Embryonic facial prominence (tissue), 1 donor: ENCODE data around the gene MBP.

Experiments used
- DNase-seq: peaks from one replicate; pipeline ENCODE4 v3.0.0-alpha.2; 2016; ENCODE audit errors: extremely low spot score

Gene MBP

DNA sequence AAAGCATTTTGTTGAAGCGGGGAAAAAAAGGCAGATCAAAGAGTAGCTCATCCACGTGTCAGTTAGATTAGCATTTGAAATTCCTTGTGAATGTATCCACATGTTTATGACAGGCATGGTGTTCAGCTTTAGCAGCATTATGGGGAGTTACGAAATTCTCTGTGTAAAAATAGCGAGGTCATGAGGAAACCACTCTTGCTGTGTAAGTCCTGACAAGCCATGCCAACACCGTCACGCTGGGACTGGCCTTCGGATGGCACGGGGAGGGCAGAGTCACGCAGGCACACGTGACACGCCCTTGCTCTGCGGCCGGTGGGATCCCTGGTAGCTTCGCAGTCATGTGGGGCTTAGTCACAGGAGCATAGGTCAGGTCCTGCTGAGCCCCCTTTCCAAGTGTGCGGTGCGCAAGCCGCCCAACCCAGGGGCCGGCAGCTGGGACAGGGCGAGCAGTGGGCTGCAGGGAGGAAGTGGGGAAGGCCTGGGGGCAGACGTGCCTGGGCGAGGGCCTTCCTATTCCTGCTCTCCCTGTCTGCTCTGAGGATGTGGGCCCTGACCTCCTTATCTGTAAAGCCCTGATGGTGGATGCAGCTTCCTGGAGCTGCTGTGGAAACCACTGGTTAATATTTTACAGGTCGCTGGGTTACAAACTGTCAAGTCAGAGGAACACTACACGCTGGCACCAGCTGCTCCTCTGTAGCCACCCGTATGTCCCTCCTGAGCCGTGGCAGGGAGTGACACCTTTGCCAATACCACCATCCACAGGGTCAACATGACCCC is 18.0 kb downstream of the MBP start:
- DNase-seq, result no peak

DNA sequence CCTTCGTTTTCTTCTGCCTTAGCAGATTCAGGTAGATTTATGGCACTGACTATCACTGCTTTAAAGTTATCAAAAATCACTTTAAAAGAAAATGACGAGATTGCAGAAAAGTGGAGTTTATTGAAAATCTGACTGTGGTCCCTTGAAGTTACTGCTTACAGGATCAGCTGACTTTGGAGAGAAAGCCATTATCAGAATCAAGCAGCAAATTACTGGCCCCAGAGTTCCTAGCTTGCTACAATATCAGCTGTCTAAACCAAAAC is 18.5 kb downstream of the MBP start:
- DNase-seq, result no peak

DNA sequence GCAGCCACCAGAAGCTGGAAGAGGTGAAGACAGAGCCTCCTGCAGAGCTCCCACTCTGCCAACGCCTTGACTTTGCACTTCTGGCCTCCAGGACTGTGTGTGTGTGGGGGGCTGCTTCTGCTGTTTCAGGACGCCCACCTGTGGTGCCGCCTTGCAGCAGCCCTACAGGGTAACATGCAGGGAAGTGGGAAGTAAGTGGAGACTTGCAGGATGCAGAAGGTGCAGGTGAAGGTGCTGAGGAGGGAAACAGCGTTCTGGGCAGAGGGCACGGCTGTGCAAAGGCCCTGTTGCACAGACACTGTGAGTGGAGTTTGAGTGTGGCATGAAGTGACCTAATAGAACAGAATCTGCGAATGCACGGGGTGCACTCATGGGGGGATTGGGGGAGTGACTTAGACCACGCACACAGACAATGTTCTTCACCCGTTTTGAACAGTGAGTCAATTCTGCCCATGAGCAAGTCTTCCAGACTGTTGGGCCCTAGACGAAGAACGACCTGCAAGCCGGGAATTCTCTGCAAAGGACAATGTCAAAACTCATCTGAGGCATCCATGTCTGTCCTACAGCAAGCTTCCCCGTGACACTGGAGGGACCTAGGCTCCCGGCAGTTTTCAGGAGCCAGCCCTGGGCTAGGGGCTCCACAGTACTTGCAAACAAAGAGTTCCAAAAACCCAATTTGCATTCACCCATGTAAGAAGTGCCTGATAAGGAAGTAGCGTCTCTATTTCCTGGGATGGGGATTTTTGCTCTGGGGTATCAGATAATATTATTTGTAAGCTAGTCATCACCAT is 19.0 kb downstream of the MBP start:
- DNase-seq, result no peak

DNA sequence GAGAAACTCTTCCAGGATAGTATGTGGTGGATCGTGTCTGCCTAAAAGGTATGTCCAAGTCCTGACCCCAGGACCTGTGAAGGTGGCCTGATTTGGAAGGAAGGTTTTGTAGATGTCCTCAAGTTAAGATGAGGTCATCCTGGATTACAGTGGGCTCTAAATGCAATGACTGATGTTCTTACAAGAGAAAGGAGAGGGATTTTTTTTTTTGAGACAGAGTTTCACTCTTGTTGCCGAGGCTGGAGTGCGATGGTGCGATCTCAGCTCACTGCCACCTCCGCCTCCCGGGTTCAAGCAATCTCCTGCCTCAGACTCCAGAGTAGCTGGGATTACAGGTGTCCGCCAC is 19.9 kb downstream of the MBP start:
- no peak for DNase-seq

DNA sequence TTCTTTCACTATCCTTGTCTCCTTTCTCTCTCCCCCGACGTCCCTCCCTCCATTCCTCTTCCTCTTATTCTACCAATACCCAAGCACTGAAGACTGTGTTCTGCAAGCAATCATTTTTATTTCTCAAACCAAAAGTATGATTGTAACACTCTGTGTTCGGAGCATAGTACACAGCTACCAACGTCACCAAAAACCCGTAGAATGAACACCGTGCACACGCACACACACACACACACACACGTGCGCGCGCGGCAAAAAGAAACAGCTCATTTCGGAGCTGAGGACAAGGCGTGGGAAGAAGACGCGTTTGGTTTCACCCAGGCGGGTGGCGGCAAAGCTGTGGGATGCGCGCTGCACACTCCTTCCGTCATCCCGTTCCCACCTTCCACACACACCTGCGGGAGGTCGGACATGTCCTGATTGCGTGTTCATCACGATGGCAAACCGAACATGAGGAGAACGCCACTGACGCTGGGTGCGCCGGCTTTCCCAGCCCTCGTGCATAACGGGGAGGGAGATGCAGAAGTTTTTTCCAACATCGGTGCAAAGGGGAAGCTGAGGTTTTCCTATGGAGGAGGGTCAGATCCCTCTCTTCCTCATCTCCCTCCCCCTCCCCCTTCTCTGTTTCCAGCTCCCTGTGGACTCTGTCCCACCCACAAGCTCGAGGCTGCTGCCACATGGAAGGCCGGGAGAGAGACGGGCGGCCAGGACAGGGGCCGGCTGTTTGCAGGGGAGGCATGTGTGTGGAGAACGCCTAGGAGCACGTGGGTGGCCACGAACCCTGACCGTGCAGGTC is 20.4 kb downstream of the MBP start:
- DNase-seq, result no peak

DNA sequence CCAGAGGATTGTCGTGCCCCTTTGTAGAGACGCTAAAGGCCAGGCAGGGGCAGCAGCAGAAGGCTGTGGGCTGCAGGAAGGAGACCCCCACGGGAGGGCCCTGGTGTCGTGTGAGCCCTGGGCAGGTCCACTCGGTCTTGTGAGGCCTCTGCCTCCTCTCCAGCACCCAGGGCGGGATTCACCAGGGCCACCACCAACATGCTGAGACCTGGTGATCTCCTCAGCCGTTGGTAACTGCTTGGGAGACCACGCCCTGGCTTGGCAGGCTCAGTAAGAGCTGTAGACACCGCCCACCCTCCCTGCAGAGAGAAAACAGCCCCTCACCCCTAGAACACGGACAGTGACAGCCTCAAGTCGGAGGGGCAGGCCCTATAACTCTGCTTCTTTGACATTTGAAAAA is 21.1 kb downstream of the MBP start:
- DNase-seq, result no peak

DNA sequence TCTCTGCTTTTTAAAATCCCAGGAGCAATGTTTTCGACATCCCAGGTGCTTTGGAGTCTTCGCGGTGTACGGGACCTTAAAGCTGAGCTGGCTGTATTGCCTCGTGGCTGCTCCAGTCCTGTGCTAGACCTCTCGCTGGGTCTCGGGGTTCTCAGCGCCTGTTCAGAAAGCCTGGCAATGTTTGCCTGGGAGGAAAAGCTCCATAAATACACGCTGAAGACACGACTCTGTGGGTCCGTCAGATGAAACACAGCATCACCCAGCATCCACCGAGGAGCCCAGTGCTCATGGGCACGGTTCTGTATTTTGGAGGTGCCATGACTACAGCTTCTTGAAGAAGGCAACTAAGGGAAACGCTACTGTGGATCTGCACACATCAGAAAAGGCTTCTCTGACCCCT is 21.6 kb downstream of the MBP start:
- no peak for DNase-seq

DNA sequence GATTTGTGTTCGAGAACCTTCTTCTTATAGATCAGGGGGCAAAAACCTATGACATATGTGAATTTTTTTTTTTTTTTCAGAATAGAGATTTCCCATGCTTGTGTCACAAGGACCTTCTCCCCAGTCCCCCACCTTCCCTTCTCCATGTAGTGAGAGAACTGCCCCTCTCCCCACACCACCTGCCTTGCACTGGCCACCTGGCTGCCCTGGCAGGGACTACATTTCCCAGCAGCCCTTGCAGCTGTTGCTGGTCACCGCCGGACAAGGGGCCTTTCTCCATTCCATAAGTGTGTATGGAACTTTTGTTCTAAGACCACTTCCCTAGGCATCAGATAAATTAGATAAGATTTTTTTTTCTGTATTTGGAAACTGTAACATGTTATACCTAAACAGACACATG is 22.2 kb downstream of the MBP start:
- no peak for DNase-seq

DNA sequence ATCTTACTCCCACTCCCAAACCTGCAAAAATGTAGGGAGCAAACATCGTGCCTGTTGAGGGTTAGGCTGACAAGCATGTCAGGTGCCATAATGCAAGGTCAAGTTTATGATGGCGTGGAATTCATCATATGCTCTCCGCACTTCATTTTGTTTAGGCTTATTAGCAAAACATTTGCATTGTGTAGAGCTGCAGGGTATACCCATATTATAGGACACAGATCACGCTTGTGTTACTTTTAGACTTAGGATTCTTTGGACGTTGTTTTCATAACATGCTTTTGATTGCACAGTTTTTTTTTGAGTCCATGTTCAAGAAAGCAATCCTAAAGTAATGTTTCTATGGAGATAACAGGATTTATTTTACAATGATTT is 22.9 kb downstream of the MBP start:
- no peak for DNase-seq

DNA sequence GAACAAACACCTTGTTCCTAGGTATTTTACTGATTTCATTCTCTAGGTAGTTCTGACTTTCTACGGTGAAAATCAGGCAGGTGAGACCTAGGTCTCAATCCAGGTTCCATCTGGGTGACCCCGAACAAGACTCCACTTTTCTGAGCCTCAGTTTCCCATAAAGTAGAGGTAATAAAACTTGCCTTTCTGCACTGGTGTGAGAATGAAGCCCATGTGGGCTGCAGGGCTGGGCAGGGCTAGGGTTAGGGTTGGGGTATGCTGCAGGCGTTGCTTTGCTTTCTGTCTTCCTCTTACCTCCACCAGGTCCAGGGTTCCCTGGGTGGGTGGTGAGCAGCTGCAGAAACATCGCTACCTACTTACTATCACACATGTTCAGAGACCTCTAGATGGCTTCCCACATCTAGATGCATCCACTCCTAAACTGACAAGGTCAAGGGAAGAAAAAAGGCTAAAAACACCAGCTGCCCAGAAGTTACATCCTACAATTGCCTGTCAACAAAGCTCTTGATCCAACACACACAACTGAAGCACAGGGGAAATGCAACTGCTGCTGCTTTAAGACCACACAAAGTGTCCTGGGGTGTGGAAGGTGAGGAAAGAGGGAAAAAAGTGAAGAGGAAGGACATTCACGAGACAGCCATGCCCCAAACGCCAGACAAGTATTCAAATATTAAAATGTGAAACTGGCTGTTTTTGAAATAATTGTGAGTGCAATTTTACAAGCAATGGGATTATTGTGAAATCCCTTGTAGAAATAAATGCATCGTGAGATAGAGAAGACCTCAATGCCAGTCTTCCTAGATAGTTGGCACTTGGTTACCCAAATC is 23.5 kb downstream of the MBP start:
- DNase-seq, result no peak

DNA sequence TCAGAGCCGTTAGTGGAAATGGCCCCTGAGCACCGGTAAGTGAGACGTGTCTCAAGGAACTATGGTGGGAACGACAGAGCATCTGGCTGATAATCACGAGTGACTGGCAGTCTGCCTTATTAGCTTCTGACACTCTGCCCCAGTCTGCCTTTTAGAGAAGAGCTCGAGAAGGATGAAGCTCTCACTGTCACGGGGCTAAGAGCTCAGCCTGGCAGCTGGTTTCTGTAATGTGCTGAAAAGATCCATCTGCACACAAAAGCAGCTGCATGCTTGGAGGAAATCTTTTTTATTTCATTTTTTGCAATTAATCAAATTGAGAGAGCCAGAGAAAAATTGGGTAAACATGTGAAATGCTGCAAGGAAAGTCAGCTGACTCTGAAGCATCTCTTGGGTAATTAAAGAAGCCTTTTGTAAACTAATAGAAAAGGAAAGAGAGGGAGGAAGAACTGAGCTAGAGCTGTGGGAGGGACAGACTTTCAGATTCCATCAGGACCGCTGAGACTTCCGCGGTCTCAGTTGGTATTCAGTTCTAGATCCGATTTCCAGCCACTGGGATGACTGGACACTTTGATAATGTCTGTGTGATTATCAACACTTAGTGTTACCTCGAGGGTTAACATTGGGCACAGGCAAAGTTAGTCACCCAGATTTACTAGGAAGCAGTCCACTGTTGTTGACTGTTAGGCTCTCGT is 24.4 kb downstream of the MBP start:
- DNase-seq, result peak; percentile 27

DNA sequence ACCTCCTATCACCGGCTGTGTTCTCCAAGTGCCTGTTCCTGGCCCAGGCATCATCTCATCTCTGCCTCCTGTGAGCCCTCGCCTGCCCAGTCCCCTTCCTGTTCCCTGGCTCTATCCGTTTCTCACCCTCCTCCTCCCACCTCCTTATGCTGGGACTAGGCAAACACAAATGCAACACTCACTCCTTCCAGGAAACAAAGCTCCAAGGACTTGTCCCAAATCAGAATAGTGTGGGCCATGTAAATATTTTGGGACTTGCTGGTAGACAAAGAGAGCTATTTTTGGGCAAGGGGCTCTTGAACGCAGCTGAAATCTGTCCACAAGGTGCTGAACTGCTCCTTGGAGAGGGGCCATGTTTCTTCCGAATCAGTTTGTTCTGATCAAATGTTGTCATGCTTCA is 25.3 kb downstream of the MBP start:
- DNase-seq, result no peak

DNA sequence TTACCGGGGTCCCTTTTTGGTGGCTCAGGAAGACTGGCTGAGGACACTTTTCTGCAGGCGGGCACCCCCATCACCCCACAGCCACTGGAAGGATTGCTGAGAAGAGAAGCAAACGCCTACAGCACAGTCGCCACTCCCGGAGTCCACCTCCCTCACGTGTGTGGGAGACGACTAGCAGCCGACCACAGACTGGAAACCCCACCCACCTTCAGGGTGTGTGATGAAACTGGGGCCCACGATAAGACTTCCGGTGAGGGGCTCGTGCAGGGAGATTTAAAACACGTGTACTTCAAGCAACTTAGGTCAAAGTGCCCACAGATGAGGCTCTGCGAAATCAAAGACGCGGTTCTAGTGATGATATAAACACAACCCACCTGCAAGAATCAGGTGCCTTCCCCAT is 26.3 kb downstream of the MBP start:
- no peak for DNase-seq

DNA sequence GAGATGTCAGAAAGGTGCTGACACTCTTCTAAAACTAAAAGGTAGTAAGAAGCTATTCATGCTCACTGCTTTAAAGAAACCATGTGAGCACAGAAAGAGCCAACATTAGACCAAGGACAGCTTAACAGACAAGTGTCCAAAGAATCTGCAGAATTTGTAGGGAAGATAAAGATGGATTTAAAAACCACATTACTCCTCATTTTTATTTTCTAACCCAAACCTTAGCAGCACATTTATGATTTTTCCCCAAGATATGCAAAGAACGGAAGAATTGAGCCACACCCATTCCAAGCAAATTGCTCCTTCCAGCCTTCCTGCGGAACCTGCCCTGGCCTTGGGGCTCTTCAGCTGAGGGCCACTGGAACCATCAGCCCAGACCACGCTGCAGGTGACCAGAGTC is 26.9 kb downstream of the MBP start:
- DNase-seq, result no peak

DNA sequence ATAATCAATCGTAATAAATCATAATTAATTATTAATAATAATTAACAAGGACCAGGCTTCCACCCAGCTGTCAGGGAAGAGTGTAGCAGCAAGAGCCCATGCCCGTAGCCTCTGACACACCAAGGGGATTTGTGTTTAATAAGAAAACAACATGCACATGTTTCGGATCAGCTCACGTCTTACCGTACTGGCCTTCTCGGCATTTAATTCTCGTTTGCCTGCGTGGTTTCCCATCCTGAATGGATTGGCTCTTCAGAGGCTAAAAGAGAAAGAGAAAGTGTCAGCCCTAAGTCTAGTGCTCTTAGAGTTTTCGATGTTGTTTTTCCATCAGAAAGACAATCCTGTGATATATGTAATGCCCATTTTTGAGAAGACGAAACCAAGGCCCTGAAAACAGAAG is 27.6 kb downstream of the MBP start:
- no peak for DNase-seq

DNA sequence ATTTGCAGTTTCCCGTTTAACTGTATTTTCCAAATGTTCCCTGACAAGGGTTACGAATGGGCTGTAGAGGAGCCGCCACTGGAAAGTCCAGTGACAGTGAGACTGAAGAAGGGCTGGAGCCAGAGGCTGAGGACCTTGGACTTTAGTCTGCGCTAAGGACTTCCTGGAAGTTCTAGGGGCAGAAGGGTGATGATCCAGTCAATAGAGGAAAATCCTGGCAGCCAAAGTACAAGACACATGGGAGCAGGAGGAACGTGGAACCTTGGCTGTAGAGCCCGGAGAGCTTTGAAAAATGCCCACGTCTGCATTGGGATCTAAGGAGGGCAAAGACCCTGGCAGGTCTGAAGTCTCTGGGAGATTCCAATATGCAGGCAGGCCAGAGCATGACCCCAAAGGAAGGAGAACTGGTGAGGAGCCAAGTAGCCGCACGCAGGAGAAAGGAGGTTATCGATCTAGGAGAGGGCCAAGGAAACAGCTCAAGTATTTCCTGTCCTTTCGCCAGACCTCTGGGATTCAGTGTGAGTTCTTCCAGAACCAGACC is 28.5 kb downstream of the MBP start:
- DNase-seq, result no peak

DNA sequence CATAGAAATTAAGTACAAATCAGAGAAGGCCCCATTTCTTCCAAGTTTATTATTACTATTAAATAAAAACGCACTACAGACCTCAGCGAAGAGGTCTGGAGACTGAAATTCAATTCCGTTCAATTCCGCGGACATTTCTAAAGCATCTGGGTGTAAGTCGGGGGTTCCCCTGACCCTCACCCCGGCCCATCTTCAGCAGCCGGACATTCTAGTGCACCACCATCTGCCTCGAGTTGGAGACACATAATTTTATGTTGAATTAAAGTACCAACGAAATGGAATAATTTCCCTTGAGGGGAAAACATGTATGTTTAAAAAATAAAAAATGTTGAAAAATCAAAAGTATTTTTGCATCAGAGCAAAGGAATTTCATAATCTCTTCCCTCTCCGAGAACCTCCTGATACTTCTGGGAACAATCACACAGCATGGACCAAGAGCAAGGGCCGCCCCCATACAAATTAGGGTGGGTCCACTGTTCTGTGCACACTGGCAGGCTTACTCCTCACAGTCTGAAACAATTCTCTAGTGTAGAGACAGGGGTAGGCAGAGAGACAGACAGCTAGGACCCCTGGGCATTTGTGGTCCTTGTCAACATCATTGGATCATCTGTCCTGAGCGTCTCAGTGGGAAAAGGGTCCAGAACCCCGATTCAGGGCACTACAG is 29.3 kb downstream of the MBP start:
- DNase-seq, result peak; percentile 28

DNA sequence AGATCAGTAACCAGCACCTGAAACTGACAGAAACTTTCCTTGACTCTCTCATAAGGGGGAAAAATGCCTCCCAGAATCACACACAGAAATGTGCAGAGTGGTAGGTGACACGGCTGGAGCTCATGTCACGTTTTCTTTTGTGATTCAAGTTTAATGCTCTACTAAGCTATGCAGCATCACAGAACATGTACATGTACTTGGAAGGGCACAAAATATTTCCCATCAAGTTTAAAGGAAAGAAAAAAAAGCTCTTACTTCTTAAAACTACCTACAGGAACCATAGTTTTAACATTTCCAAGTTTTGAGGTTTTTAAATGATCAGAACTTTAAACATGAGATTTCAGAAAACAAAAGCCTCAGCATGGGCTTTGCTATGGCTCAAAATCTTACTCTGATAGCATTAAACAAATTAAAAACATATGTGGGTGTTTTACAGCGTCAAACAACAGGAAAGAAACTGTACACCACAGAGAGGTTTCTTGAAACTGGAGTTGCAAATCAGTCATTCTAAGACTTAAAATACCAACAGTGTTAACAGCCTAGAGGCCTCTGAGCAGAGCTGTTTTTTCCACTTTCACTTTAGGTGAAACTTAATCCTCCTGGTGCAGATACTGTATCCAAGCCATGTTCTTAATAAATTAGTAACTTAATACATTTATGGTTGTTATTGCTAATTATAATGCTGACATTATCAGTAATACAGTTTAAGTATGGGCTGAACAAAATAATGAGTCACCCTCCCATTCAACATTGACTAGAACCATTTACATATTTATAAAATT is 30.1 kb downstream of the MBP start:
- DNase-seq, result peak; percentile 61

DNA sequence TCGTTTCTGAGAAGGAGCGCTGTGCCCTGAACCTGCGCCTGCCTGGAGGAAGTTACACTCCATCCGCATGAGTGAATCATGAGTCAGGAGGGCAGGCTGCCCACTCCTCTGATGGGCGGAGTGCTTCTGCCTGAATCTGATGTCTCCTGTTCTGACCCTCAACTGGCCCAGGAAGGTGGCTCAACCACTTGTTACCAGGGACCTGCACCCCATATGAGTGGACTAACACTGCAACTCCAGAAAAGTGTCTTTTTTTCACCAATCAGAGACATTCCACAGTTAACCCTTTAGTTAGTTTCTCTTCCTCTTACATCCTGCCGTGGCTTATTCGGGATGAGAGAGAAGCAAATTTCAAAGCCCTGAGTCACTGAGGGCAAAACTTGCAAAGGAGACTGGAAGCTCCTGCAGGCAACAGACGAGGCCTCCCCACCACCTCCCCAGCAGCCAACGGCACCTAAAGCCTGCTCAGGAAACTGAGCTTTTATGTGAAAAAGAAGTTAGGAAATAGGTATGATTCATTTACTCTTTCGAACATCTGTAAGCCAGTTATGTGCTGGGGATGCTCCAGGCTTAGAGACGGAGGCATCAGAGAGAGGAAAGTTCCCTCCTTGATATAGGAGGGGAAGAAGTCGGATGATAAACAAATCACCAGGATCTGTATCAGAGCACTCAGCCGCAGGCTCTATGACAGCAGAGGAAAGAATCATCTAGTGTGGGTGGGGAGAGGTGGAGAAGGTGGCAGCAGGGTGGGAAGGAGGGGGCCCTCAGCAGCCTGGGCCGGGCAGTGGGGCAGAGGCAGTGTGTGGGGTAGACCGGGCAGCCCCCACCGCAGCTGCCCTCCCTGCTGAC is 30.9 kb downstream of the MBP start:
- no peak for DNase-seq
